ENCODE results near the gene RGL1.
"Not testable (repeated sequence)": the region's sequence is repeated elsewhere in the genome, so short reads cannot be mapped to it uniquely, and the experiment has no call there.

The RGL1 gene

DNA sequence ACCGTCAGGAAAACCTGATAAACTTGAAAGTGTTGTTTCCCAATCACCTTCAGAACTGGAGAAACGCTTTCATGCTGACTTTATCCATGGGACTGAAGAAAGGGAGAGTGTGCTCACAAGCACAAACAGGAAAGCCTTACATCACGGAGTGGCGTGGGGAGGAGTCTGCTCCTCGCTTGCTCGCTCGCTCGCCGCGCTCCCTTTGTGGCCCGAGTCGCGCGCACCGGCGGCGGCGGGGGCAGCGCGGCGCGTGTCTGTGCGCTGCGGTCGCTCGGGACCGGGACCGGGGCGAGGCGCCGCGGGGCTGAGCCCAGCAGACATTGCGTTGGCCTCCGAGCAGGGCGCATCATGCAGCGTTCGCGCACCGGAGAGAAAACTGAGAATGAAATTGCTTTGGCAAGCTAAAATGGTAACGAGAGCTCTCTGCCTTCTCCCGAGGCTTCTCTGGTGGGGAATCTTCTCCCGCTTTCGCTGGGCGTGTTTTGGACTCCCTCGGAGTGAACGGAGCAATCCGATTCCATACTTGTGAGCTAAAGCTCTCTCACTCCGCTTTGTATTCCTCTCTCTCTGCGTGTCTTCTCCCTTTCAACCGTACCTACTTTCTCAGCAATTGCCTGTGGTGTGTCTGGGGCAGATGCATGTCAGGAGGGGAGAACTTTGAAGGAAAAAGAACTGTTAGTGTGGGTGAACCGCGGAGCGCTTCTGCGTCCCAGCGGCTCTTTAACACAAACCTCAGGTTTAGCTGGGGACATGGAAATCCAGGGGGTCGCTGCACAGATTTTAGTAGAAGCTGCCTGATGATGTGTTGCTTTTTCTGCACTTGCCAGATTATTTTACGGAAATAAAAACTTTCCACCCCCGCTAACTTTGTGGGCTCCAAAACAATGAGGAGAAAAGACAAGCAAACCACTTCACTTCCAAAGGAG, at the start of gene RGL1:
TSS of gene RGL1 (plus strand) at position 205 of the 926 bp plus-strand sequence. CDS start at position 383, 178 bp downstream.
- peak; percentile 60 for DNase-seq

DNA sequence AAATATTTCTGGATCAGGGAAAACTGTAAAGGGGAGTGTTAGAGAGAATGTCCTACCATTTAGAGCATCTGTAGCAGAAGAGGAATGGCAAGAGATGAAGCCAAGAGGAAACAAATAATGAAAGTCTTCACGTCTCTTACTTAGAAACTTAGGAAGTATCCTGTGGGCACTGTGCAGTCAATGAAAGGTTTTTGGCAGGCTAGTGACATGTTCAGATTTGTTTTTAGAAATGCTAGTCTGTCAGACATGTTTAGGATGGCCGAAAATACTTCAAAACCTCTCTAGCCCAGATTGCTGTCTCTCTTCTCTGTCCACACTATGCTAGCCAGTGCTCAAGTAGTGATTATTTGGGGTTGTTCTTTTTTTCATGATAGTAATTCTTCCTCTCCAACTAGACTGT, 48.6 kb upstream of the RGL1 start:
- no peak for DNase-seq

DNA sequence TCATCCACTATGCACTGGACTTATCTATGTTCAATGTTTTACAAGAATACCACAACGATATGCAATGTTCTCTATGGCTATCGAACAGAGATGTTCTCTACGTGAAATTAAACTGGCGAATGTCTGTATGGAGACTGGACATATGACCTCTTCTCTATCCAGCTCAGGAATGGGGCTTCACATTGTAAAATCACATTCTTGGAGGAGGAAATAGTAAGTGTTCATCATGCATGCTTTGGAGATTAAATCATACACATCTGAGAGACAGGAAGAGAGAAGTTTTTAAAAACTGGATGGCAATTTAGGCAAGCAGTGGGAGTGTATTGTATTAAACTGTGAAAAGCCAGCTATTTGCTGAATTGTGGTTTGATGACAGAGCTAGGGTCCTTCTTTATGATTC, 47.9 kb upstream of the RGL1 start:
- no peak for DNase-seq

DNA sequence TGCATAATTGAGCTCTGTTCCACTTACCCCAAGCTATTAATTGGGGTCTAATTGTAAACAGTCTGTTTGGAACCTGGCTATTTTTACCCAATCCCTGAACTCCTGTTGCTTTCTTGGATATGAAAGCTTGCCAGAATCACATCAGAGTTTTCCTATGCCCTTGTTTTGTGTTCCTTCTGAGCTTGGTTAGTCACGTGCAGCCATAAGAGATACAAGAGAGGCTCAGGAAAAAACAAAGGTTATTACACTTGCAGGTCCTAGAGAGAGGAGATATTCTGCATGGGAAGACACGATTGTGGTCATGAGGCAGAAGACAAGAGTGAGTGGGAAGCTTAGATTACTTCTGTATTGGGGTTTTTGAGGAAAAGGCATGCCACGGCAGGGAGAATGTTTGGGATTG, 46.0 kb upstream of the RGL1 start:
- DNase-seq, result no peak

DNA sequence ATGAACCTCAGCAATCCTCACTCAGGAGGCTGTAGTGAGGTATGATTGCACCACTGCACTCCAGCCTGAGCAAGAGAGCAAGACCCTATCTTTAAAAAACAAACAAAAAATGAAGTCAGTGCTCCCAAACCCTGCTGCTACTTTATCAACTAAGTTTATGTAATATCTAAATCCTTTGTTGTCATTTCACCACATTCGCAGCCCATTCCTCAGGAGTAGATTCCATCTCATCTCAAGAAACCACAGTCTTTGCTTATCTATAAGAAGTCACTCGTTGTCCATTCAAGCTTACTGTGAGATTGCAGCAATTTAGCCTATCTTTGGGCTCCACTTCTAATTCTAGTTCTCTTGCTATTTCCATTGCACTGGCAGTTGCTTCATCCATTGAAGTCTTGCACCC, 44.3 kb upstream of the RGL1 start:
- no peak for DNase-seq

DNA sequence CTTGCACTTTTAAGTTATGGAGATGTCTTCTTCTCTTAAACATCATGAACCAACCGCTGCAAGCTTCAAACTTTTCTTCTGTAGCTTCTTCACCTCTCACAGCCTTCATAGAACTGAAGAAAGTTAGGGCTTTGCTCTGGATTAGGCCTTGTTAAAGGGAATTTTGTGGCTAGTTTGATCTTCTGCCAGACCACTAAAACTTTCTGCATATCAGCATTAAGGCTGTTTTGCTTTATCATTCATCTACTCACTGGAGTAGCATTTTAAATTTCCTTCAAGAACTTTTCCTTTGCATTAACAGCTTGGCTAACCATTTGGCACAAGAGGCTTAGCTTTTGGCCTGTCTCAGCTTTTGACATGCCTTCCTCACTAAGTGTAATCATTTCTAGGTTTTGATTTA, 43.0 kb upstream of the RGL1 start:
- DNase-seq, result no peak

DNA sequence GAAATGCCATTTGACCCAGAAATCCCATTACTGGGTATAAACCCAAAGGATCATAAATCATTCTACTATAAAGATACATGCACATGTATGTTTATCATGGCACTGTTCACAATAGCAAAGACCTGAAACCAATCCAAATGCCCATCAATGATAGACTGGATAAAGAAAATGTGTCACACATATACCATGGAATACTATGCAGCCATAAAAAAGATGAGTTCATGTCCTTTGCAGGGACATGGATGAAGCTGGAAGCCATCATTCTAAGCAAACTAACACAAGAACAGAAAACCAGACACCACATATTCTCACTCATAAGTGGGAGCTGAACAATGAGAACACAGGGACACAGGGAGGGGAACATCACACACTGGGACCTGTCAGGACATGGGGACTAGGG, 42.1 kb upstream of the RGL1 start:
- DNase-seq, result not testable (repeated sequence)

DNA sequence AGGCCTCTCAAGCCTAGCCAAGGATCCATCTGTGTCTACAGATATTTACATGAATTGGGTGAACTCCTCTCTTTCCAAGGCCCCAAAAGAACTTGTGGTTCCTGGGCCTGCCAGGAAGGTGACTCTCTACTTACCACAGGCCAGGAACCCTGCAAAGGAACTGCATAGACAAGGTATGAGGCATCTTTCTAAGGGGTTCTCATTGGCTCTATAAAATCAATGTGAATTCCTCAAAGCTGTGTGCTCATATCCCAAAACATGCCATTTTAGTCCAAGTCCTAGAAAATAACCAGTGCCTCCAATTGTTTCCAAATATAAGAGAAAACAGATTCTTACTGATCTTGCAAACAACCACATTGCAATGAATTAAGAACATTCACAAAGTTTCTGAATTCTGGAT, 39.9 kb upstream of the RGL1 start:
- no peak for DNase-seq

DNA sequence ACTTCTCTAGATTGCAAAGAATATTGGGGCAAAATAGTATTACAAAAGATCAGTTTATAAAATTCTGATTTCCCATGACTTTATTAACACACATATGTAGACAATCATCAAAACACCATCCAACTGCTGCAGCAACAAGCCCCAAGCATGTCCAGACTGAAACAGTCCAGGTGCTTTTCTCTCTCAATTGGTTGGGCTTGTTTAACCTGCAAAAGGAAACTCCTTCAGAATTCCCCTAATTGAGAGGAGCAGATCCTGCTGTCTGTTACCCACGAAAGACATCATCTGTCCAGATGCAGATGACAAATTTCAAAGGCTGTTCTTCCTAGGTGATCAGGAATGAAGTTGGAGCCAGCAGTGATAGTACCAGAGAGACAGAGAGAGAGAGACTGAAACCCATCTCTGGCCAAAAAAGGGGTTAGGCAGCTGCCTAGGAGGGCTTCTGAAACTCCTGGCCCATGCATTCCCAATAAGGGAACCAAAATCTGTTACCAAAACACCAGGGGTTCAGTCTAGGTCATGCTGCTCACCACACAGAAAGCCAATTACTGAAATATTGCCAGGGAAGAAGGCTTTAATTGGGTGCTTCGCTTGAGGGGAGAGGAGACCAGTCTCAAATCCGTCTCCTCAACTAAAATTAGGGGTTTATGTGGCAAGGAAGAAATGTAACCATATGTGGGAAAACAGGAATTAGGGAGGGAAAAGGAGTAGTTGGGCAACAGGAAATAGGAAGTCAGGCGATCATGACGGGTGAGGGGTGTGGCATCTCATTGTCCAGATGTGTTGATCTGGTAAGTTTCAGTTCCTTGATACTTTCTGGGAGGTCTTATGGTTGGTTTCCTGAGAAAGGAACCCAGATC, 34.7 kb upstream of the RGL1 start:
- DNase-seq, result no peak

DNA sequence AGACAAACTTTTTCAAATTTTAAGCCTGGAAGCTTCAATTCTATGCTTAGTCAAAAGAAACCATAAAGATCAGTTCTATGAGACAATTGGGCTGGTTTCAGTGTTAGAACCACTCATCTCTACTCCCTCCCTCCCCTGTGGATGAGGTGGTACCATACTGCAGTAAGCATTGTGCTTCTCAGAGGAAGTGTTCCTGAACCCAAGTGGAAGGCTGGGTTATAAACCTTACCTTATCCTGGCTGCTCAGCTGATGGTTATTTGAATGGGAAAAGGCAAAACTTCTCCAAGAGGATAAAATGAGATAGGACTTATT, 34.1 kb upstream of the RGL1 start:
- no peak for DNase-seq

DNA sequence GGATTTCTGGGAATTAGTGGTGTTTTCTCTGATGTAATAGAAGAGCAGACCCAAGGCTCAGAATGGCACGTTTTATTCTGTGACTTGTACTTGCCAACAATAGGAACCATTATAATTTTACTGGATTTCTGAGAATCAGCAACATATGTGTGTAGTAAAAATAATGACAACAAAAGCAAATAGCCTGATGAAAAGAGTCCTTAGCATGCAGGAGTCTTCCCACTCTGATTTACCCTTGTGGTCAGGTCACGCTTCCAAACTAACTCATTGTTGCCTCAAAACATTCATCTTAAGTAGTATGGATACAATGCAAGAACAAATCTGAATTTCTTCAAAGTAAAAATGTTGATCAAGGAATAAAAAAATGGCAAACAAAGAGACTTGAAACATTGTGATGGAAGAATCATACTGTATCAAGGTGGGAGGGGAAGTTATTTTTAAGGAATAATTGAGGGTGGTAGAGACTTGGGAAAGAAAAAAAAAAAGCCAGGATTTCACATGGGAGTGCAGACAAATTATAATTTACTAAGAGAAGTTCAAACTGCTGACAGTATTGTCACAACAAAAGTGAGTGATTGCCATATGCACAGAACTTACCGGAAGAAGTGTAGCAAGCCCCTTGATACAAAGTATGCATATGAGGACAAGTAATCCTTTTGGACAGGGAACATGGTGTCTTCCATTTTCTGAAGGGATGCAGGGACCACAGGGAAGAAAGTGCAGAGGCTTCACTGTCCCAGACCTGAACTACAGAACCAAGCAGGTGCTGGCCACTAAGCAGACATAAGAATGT, 31.2 kb upstream of the RGL1 start:
- DNase-seq, result no peak

DNA sequence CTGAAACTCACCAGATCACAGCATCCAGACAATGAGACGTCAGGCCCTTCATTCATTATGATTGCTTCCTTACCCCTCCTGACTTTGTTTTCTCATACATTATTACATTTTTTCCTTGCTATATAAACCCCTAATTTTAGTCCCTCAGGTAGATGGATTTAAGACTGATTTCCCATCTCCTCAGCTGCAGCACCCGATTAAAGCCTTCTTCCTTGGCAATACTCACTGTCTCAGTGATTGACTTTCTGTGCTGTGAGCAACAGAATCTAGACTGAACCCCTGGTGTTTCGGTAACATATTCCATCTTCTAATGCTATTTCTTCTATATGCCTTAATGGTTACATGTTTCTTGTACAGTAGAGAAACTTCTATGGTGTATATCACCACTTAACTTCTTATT, 30.0 kb upstream of the RGL1 start:
- no peak for DNase-seq

DNA sequence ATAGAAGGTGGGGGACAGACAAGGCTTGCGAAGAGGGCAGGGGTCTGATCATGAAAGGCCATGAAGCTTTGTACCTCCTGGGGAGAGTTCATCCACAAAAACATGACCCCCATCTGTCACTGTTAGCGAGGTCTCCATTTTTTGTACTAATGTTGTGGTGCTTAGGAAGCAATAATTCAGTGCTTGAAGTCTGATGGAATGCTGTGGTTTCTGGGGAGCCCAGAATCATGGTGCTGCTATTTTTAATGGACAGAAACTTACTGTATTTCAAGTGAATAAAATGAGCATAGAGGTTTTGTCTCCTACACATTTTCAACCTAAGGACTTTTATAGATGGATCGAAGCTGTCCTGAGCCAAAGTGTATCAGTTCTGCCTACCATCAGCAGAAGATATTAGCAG, 28.2 kb upstream of the RGL1 start:
- no peak for DNase-seq

DNA sequence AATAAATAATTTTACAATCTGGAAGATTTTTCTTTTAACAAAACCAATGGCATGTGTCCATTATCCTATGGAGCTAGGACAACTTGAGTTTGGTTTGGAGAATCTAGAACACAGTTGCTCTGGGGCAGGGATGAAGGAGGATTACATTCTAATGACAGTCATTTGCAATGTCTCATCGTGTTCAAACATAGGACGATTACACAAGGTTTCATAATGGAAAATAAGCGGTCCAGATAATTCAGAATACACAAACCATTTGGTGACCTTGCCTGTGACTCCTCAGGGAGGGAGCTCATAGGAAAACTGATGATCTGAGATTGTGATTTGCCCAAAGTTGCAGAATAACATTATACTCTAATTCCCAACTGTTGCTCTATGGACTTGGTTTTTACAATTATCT, 27.6 kb upstream of the RGL1 start:
- DNase-seq, result no peak

DNA sequence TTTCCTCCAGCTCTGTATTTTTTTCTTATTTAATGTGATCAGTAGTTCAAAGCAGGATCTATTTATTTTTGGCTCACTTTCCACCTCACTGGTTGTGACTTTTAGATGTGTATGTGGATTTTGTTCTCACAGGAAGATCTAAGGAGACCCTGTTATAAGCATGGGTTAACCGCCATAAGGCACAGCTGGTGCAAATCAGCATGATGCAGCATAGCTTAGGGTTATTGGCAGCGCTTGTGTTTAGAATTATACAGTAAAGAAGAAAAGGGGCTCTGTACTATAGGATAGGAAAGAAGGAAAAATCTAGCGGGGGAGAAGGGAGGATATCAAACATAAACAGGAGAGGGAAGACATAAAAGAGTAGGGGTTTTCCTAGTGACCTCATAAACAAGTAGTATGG, 26.9 kb upstream of the RGL1 start:
- DNase-seq, result no peak

DNA sequence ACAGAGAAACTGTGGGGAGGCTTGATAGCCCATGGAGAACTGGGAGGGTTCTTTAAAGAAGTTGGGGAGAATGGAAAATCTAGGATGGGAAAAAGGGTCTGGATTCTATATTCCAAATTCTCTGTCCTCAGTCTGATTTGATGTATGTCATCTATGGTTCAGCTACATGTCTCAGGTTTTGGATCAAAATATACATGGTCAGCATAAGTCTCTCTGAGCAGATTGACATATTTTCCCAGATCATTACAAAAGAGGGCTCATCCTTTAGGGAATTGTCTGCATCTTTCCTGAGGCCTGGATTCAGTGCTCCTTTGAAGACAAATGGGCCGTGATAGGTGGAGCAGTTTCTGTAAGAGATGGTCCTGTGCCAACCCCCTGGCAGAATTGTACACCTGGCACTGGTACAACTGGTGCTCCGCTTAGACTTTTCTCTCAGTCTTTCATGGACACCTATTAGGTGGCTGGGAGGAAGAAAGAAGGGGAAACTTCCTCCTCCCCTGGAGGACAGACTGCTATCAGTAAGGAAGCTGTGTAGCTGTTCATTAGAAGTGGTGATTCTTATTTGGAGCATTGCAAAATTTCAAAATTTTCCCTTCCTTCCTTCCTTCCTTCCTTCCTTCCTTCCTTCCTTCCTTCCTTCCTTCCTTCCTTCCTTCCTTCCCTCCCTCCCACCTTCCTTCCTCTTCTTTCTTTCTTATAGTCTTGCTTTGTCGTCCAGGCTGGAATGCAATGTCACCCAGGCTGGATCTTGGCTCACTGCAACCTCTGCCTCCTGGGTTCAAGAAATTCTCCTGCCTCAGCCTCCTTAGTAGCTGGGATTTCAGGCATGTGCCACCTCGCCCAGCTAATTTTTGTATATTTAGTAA, 26.1 kb upstream of the RGL1 start:
- DNase-seq, result no peak

DNA sequence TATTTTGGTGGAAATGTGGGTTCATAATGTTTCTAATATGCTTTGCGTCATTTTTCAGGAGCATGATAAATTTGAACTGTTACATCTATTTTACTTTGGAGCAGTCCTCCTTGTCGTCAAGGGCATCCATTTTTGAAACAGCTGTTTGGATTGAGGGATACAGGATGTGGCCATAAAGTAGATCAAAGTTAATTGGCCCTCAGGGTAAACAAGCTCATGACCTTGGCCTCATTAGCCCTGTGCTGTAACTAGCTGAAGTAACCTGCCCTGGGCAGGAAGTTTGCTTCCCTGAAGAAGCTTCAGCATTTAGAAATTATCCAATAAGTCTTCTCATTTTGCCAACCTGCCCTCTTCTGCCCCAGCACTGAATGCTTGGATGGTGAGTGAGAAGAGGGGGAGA, 24.8 kb upstream of the RGL1 start:
- DNase-seq, result no peak

DNA sequence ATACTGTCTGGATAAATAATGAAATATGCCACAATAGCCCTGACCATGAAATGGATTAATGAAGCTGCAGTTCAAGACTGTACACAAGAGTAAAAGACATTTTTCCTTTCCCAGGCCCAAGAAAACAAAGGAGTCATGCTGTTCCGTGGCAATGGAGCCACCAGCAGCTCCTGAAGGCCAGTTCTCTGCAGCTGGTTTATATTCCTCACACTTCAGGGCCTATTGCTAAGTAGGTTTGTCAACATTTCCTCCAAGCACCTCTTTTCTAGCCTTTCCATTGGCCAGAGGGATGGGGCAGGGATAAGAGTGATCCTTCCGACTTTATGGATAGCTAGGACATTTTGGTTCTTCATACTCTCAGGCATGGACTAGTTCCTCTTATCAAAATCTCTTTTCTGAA, 24.2 kb upstream of the RGL1 start:
- no peak for DNase-seq

DNA sequence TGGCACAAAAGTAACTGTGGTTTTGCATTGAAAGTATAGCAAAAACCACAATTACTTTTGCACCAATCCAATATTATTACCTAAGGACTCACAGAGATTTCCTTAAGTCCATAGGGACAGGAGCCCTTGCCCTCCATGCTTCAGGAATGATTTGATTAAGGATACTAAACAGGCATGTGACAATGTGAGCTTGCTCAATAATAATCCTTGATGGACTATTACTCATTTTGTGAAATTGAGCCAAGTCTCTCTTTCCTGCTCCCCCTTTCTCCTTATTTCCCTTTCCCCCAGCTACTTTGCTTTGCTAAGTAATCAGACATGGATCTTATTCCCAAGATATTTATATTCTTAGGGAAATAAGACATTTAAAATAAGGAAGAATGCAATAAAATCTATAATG, 21.6 kb upstream of the RGL1 start:
- no peak for DNase-seq

DNA sequence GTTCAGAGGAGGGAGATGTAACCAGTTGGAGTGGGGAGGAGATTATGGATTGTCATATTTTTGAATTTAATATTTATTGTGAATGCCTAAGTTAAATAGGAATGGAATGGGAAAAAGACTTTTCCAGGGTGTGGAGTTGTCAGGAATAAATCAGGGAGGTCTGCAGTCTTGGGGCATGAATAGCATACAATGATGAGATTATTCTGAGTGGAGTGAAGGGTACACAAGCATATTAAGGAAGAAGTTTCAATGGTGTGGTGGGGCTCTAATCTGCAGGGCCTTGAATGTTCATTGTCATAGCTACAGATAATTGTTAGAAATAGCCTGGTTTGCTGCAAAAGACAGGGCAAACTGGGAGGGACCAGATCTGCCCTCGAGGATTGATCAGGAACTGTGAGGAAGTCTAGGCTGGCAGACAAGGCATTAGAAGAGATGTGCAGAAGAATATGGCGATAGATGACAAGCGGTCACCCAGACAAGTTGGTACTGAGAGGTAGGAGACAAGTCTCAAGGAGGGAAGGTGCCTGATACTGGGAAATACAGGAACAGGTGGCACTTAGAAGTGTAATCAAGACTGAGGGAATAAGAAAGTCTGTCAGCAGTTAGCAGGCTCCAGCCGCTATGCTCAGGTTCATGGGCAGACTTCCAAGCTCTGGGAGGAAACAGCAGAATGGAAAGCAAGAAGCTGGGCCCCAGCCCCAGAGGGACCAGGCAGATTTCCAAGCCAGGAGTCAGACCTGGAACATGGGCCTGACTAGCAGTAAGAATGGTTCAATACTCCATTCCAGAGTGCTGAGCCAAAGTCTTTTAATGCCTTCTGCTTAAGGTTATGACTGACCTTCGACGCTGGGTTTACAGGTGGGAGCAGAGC, 20.9 kb upstream of the RGL1 start:
- no peak for DNase-seq

DNA sequence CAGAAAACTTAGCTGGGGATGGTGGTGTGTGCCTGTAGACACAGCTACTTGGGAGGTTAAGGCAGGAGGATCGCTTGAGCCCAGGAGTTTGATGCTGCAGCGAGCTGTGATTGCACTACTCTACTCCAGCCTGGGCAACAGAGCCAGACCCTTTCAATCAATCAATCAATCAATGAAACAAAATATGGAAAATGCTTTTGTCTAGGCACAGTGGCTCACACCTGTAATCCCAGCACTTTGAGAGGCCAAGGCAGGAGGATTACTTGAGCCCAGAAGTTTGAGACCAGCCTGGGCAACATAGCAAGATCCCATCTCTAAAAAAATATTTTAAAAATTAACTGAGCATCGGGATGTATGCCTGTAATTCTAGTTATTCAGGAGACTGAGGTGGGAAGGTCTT, 19.0 kb upstream of the RGL1 start:
- DNase-seq, result not testable (repeated sequence)
